ENCODE results near the gene NUDT4. TPM values are rescaled to one million over a fixed set of nuclear protein-coding genes. Genes with fewer than 3 reads are reported as not detected.

NUDT4 gene
- total and polyA plus RNA-seq, 10 of the 15 experiments (the other 5 are each of a cell fraction or from before 2014, with no cell fraction given), result 26.6 to 91.6 (median 63.1) TPM

DNA sequence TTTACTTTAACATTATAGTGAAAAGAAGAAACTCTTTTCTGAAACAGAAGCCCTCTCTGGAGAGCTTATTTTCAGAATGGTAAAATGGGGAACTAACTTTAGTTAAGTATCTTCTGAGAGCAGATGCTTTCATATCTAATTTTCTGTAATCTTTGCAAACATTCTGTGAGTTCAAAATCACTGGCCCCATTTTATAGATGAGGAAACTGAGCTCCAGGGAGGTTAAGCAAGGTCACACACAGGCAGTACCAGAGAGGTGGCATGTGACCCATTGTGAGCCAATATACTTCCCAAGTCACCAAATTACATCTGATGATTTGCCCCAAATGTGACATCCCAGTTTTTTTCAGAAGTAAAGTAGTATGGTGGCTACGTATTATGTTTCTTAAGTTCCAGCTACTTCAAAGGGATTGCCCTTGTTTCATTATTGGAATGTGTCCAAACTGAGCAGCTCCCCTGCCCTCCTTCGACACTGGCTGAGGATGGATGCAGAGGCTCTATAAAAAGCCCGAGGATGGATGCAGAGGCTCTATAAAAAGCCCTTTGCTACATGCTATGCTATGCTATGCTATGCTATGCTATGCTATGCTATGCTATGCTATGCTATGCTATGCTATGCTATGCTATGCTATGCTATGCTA is 36.2 kb upstream of the NUDT4 start:
- CTCF ChIA-PET, result interaction anchor here (0.9 to 1.0 kb wide), 3 partner anchors 8 to 354 kb away, joined by 3 to 4 read pairs (median 3); no protein-coding TSS in a partner anchor
- POLR2A ChIA-PET, result no interaction called here
- 65% methylated on average over 3 of the region's 3 CpGs for WGBS (ENCODE audit: insufficient coverage, insufficient replicate concordance, low lambda C conversion rate, missing lambda C conversion rate)

More for the DNA sequence above, 36.2 kb upstream of the NUDT4 start:
- no peaks in the 10 kb centered on the region for H3K79me2 ChIP-seq (ENCODE audit: control insufficient read depth, insufficient read depth, low read length)
- peak; percentile 84; the same call in 1 of the 2 replicates for TF ChIP-seq ESRRA (IDR thresholded peaks at IDR 0.05; ENCODE audit: low read length)
- TF ChIP-seq, protein P1, sequence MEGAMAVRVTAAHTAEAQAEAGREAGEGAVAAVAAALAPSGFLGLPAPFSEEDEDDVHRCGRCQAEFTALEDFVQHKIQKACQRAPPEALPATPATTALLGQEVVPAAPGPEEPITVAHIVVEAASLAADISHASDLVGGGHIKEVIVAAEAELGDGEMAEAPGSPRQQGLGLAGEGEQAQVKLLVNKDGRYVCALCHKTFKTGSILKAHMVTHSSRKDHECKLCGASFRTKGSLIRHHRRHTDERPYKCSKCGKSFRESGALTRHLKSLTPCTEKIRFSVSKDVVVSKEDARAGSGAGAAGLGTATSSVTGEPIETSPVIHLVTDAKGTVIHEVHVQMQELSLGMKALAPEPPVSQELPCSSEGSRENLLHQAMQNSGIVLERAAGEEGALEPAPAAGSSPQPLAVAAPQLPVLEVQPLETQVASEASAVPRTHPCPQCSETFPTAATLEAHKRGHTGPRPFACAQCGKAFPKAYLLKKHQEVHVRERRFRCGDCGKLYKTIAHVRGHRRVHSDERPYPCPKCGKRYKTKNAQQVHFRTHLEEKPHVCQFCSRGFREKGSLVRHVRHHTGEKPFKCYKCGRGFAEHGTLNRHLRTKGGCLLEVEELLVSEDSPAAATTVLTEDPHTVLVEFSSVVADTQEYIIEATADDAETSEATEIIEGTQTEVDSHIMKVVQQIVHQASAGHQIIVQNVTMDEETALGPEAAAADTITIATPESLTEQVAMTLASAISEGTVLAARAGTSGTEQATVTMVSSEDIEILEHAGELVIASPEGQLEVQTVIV (IDR thresholded peaks at IDR 0.05; ENCODE audit: borderline replicate concordance, partially characterized antibody), result no peak
- intact Hi-C loops (cut with micrococcal nuclease; ENCODE audit: unreplicated experiment) (no loop called here), in situ Hi-C loops (cut with MboI) (no loop called here)
- H3K9me3 ChIP-seq (replicated peaks; ENCODE audit: control insufficient read depth, insufficient read depth, low read length), result no peaks in the 10 kb centered on the region
- no peaks in the 10 kb centered on the region for H3K27me3 ChIP-seq (replicated peaks in 1 of 2; ENCODE audit: control insufficient read depth in 2 of 2, insufficient read depth in 2 of 2, low read length in 1 of 2)
- ATAC-seq (peak; percentile 34; the same call in 1 of the 3 replicates), DNase-seq (ENCODE audit: low read depth, low spot score) (no peak), FAIRE-seq (peak; percentile 83)
- no peak overlapping the region for H3K9ac ChIP-seq (ENCODE audit: control insufficient read depth, insufficient read depth, low read length)
- no peak overlapping the region for H3K4me2 ChIP-seq (ENCODE audit: control insufficient read depth, insufficient read depth)
- H3K36me3 ChIP-seq (ENCODE audit: control insufficient read depth in 2 of 2, insufficient read depth in 2 of 2, low read length in 1 of 2), result no peaks in the 10 kb centered on the region
- ChIA-PET RAD21 (ENCODE audit: unreplicated experiment) (interaction anchor here (1.1 kb wide), 2 partner anchors 43 to 44 kb away, joined by 3 read pairs; no protein-coding TSS in a partner anchor), SMC1A (ENCODE audit: uncharacterized antibody, unreplicated experiment) (interaction anchor here (1.0 to 1.5 kb wide), 9 partner anchors 11 to 485 kb away, joined by 3 to 4 read pairs (median 3); no protein-coding TSS in a partner anchor)
- peaks cover 5% of the 10 kb centered on the region; the same call in 1 of the 2 replicates for H3K4me1 ChIP-seq (ENCODE audit: control insufficient read depth, insufficient read depth, low read length)
- H2AFZ ChIP-seq (ENCODE audit: control insufficient read depth, low read depth, low read length), result no peak overlapping the region
- no peak overlapping the region for H3K4me3 ChIP-seq
- no TSS peak for BruUV-seq (replicated peaks)
- no peak overlapping the region for H3K27ac ChIP-seq (ENCODE audit: control insufficient read depth, insufficient read depth)
- H4K20me1 ChIP-seq (ENCODE audit: control insufficient read depth, insufficient read depth), result no peaks in the 10 kb centered on the region

Measured in GM12878 (cell line).